B cell (primary cell): ENCODE data around the gene TIMM44. TPM values are rescaled to one million over a fixed set of nuclear protein-coding genes. Genes with fewer than 3 reads are reported as not detected.

Experiments used
- ATAC-seq: fragments of 200-7000 bp; cut with Tn5 transposase; one replicate; pipeline ENCODE4 v1.10.0; 2021; ENCODE audit warnings: low read depth, mild to moderate bottlenecking, moderate number of reproducible peaks, moderate library complexity
- CTCF ChIA-PET: fragments of 350-600 bp; sonication (Branson Sonifier 250); formaldehyde crosslinking; loops from one replicate; lab custom pipeline; 2021; ENCODE audit warnings: antibody characterized with exemption, inconsistent platforms; lab: Charles Lee
- POLR2A ChIA-PET: fragments of 350-600 bp; sonication (Branson Sonifier 250); formaldehyde crosslinking; loops from one replicate; lab custom pipeline; 2021; ENCODE audit warnings: antibody characterized with exemption; lab: Charles Lee
- DNase-seq: peaks from one replicate; pipeline ENCODE4 v3.0.0; 2013
- H2AFZ ChIP-seq: 2 replicates; pipeline ENCODE4 v1.6.1; 2012; ENCODE audit warnings: mild to moderate bottlenecking, low read depth, low read length; ENCODE audit not compliant: insufficient read depth, poor library complexity, severe bottlenecking
- H3K27ac ChIP-seq, 2 donors: 1 replicate in 1 of 2; 2 replicates in 1 of 2; pipeline ENCODE4 v1.5.1; 2012 to 2013; ENCODE audit warnings: low read length in 2 of 2, mild to moderate bottlenecking in 2 of 2, moderate library complexity in 1 of 2
- H3K27me3 ChIP-seq, 4 experiments: fragments of 200-600 bp in 1 of 4; sonication (generic) in 1 of 4; replicated peaks in 1 of 4; 1 replicate in 2 of 4; 2 replicates in 2 of 4; pipeline versions ENCODE4 v1.6.1 to v1.7.0; 2013 to 2016; ENCODE audit warnings: low read length in 3 of 4, mild to moderate bottlenecking in 2 of 4, mixed read lengths in 1 of 4, moderate library complexity in 1 of 4; ENCODE audit not compliant: insufficient read depth in 4 of 4, control insufficient read depth in 3 of 4; ENCODE audit errors: control extremely low read depth in 1 of 4
- H3K36me3 ChIP-seq, 2 experiments: replicated peaks in 1 of 2; 1 replicate in 1 of 2; 2 replicates in 1 of 2; pipeline versions ENCODE4 v1.6.1 to v1.7.1; 2013; ENCODE audit warnings: low read length in 1 of 2; ENCODE audit not compliant: insufficient read depth in 2 of 2, control insufficient read depth in 1 of 2; ENCODE audit errors: control extremely low read depth in 1 of 2, extremely low read depth in 1 of 2
- H3K4me1 ChIP-seq, 2 donors: fragments of 200-600 bp in 1 of 2; sonication (generic) in 1 of 2; 1 replicate in 1 of 2; 2 replicates in 1 of 2; pipeline versions ENCODE4 v1.5.1 to v1.6.1; 2013 to 2017; ENCODE audit warnings: low read length in 2 of 2; ENCODE audit not compliant: control insufficient read depth in 2 of 2, insufficient read depth in 2 of 2
- H3K4me2 ChIP-seq: replicated peaks from 2 replicates; pipeline ENCODE3; 2012; ENCODE audit warnings: mild to moderate bottlenecking, low read depth, low read length; ENCODE audit not compliant: poor library complexity, severe bottlenecking
- H3K4me3 ChIP-seq, 5 experiments: fragments of 200-600 bp in 1 of 5; sonication (generic) in 1 of 5; 1 replicate in 3 of 5; 2 replicates in 2 of 5; pipeline versions ENCODE4 v1.5.1 to v1.7.0; 2011 to 2016; ENCODE audit warnings: low read length in 4 of 5, mild to moderate bottlenecking in 4 of 5, low read depth in 2 of 5, control low read depth in 1 of 5, moderate library complexity in 1 of 5; ENCODE audit not compliant: insufficient read depth in 1 of 5; ENCODE audit errors: control extremely low read depth in 1 of 5, extremely low read depth in 1 of 5
- H3K79me2 ChIP-seq: fragments of 200-600 bp; sonication (generic); one replicate; pipeline ENCODE4 v1.6.0; 2016; ENCODE audit warnings: low read length; ENCODE audit not compliant: control insufficient read depth, insufficient read depth
- H3K9ac ChIP-seq: fragments of 200-600 bp; sonication (generic); 2 replicates; pipeline ENCODE4 v1.6.1; 2017; ENCODE audit warnings: mild to moderate bottlenecking, low read length, moderate library complexity
- H3K9me3 ChIP-seq, 3 donors: one replicate each; pipeline versions ENCODE4 v1.6.1 to v1.7.1; 2013; ENCODE audit warnings: low read length in 2 of 3; ENCODE audit not compliant: control insufficient read depth in 2 of 3, insufficient read depth in 1 of 3; ENCODE audit errors: control extremely low read depth in 1 of 3
- H4K20me1 ChIP-seq: 2 replicates; pipeline ENCODE4 v1.6.0; 2012; ENCODE audit warnings: mild to moderate bottlenecking, low read length; ENCODE audit not compliant: insufficient read depth, control insufficient read depth, poor library complexity, severe bottlenecking
- H3K27ac Mint-ChIP-seq: one replicate; pipeline ENCODE4 v1.8.0; 2021; ENCODE audit warnings: mixed read lengths
- H3K27me3 Mint-ChIP-seq: one replicate; pipeline ENCODE4 v1.8.0; 2021; ENCODE audit warnings: mixed read lengths
- H3K4me1 Mint-ChIP-seq: one replicate; pipeline ENCODE4 v1.8.0; 2021; ENCODE audit warnings: mixed read lengths
- H3K4me3 Mint-ChIP-seq: one replicate; pipeline ENCODE4 v1.8.0; 2021; ENCODE audit warnings: mixed read lengths
- H3K9me3 Mint-ChIP-seq: one replicate; pipeline ENCODE4 v1.8.0; 2022; ENCODE audit warnings: mixed read lengths; ENCODE audit not compliant: insufficient read depth
- CTCF ChIP-seq: fragments of 200-600 bp; IDR thresholded peaks from one replicate; pipeline ENCODE4 v1.8.0; 2022; ENCODE audit warnings: antibody characterized with exemption, mild to moderate bottlenecking
- EZH2 ChIP-seq: IDR thresholded peaks from 2 replicates; pipeline ENCODE4 v1.6.1; 2012; ENCODE audit warnings: borderline replicate concordance, low read depth, mild to moderate bottlenecking, moderate library complexity, low read length; ENCODE audit not compliant: insufficient read depth, poor library complexity, severe bottlenecking
- WGBS: methylation state at CpG from one replicate; pipeline ENCODE4 v1.1.5; 2013; ENCODE audit warnings: missing lambda C conversion rate; ENCODE audit not compliant: insufficient coverage; 5-methylcytosine and 5-hydroxymethylcytosine counted together
- intact Hi-C: fragments of 100-400 bp; cut with micrococcal nuclease; formaldehyde crosslinking; loops from one replicate; pipeline ENCODE4 v1.10.0; 2022
- polyA plus RNA-seq: library from polyadenylated mRNA; depleted of rRNA; stranded (reverse); fragments of >200 nt; gene quantifications from 2 replicates; pipeline ENCODE4 v1.2.3, GENCODE V29; 2012
- total RNA-seq, 2 donors: library from RNA; stranded (reverse); fragments of 120-200 nt in 1 of 2; gene quantifications; 1 replicate in 1 of 2; 2 replicates in 1 of 2; pipeline versions ENCODE4 v1.2.3 to v1.2.4, GENCODE V29; 2013 to 2022

The TIMM44 gene
- total and polyA plus RNA-seq, 2 donors (not counting 1 experiment from before 2014, with no cell fraction given): 48.9 to 66.5 TPM

- no peak overlapping the region for H3K4me2 ChIP-seq
- no peaks in the 10 kb centered on the region for H3K27me3 Mint-ChIP-seq
- H3K4me3 Mint-ChIP-seq: no peak overlapping the region
- CTCF ChIA-PET: interaction anchor here (0.7 kb wide), 1 partner anchor 32 kb away, joined by 3 read pairs; no protein-coding TSS in a partner anchor
- no peak overlapping the region for H2AFZ ChIP-seq
- H3K4me1 ChIP-seq: no peaks in the 10 kb centered on the region
- no peaks in the 10 kb centered on the region for H4K20me1 ChIP-seq
- ATAC-seq (no peak), DNase-seq (no peak)
- no peaks in the 10 kb centered on the region for H3K9me3 Mint-ChIP-seq
- H3K27ac Mint-ChIP-seq: no peak overlapping the region
- H3K4me3 ChIP-seq: no peak overlapping the region
- TF ChIP-seq EZH2 (no peak), CTCF (no peak)
- no peaks in the 10 kb centered on the region for H3K9me3 ChIP-seq
- H3K27me3 ChIP-seq: no peaks in the 10 kb centered on the region
- 96% methylated on average over 12 of the region's 15 CpGs for WGBS
- H3K9ac ChIP-seq: no peak overlapping the region
- no peak overlapping the region for H3K27ac ChIP-seq
- H3K79me2 ChIP-seq: no peaks in the 10 kb centered on the region
- H3K36me3 ChIP-seq: peaks cover 3 to 60% of the 10 kb centered on the region in 2 experiments
- no peaks in the 10 kb centered on the region for H3K4me1 Mint-ChIP-seq
- intact Hi-C loops: no loop called here
- POLR2A ChIA-PET: no interaction called here
Observed at GRCh38 chr19:7968008-7968795, 24.7 kb upstream of the TIMM44 start.

DNA sequence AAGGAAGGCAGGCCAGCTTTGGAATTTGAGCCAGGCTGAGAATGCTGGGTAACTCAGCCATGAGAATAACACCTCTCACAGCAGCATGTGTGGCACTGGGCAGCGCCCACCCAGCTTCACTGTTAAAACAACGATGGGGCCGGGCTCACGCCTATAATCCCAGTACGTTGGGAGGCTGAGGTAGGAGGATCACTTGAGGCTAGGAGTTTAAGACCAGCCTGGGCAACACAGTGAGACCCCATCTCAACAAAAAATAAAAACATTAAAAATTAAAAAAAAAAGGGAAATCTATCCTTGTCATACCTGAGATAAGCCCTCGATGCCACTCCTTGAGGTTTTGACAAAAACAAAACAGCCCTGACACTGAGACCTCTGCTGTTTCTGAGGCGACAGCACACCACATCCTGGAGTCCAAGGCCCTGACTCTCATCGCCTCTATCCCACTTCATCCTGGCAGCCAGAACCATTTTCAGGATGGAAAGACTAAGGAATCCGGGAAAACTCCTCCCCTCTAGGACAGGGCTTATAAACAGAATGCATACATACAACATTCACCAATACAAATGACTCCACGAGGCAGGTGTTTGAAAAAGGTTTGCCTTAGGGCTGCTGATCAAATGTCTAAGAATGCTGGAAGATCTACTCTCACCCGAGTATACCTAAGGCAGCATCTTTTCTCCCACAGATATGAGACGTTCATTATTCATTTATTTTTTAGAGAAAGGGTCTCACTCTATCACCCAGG, 22.6 kb upstream of the TIMM44 start:
- Histone ChIP-seq H3K79me2 (no peaks in the 10 kb centered on the region), H4K20me1 (no peaks in the 10 kb centered on the region), H3K4me2 (no peak overlapping the region), H3K4me1 (no peaks in the 10 kb centered on the region), H3K9ac (no peak overlapping the region), H3K9me3 (no peaks in the 10 kb centered on the region), H2AFZ (no peak overlapping the region), H3K27ac (no peak overlapping the region), H3K4me3 (no peak overlapping the region), H3K36me3 (peaks cover 3 to 62% of the 10 kb centered on the region in 2 experiments), H3K27me3 (no peaks in the 10 kb centered on the region)
- WGBS: 96% methylated on average over 6 of the region's 12 CpGs
- TF ChIP-seq CTCF: no peak
- TF ChIP-seq EZH2: no peak
- intact Hi-C loops: no loop called here
- DNase-seq (no peak), ATAC-seq (no peak)
- Mint-ChIP-seq H3K4me3 (no peak overlapping the region), H3K9me3 (no peaks in the 10 kb centered on the region), H3K27me3 (no peaks in the 10 kb centered on the region), H3K27ac (no peak overlapping the region), H3K4me1 (no peaks in the 10 kb centered on the region)
- ChIA-PET CTCF (interaction anchor here (0.6 kb wide), 1 partner anchor 649 kb away, joined by 3 read pairs; no protein-coding TSS in a partner anchor), POLR2A (no interaction called here)
